GM19240 (cell line): Measurements from ENCODE around the gene ZSCAN32.

Experiments used
- DNase-seq: peaks from one replicate; pipeline ENCODE4 v3.0.0; 2011; ENCODE audit warnings: low spot score; ENCODE audit not compliant: insufficient read length

Gene ZSCAN32

DNA sequence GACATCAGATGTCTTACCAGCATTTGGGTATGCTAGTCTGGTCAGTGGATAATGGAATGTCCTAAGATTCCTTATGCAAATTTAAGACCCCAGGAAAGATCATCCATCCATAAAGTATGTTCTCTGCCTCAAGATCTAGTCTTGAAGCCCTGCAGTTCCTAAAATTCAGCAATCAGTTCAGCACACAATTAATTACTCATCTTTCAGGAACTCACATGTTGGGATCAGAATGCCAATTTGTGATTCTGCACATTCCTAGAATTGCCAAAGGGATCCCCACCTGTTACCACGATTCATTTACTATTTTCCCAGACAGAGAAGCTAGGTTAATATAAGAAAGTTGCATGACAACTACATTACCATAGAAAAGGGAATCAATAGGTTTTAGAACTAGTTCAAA, 41.9 kb downstream of the ZSCAN32 start:
- DNase-seq, result no peak

GRCh38 chr16:3356118-3356517, 44.7 kb downstream of the ZSCAN32 start:
- no peak for DNase-seq

DNA sequence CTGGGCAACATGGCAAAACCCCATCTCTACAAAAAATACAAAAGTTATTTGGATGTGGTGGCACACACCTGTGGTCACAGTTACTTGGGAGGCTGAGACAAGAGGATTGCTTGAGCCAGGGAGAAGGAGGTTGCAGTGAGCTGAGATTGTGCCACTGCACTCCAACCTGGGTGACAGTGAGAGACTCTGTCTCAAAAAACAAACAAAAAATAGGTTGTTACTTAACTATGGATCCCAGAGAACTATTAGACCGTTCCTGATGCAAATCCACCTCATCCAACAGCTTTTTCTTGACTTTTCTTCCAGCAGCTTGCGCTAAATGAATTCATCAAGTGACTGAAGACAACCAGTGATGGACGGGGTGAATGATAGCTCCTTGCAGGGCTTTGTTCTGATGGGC, 45.2 kb downstream of the ZSCAN32 start, which contains the start of gene OR2C1:
Gene OR2C1 (plus strand): TSS at position 301 of the 400 bp plus-strand sequence. CDS start 52 bp downstream, at position 353.
- no peak for DNase-seq

DNA sequence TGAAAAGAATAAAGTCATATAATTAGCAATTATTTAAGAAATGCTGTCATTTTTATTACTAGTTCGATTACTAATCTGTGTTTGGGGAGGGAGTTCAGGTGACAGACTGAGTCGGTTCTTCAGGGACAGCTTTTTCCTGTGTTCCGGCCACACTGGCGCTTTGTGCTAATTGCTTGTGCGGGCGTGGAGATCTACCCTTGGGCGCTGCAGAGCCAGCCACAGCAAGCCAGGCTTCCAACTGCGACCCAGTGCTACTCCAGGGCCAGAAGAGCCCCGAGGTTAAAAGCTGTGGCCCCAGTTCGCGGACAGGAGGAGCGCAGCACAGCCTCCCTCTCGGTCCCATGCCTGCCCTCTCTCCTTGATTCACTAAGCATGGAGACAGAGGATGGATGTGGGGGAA, 51.6 kb downstream of the ZSCAN32 start:
- no peak for DNase-seq

- DNase-seq, result no peak
Observed at GRCh38 chr16:3348547-3349167, 52.1 kb downstream of the ZSCAN32 start.

DNA sequence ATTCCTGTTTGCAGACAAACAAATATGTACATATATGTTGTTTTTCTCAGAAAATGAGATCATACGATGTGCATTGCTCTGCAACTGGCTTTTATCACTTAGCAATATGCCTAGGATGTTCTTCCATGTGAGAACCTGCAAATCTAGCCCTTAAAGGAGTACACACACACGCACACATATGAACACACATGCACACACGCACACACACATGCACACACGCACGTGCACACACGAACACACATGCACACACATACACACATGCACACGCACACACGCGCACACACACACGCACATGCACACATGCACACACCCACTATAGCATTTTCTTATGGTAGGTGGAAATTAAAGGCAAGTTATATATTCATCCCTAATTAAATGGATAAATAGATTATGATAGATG, 53.2 kb downstream of the ZSCAN32 start:
- DNase-seq, result no peak

DNA sequence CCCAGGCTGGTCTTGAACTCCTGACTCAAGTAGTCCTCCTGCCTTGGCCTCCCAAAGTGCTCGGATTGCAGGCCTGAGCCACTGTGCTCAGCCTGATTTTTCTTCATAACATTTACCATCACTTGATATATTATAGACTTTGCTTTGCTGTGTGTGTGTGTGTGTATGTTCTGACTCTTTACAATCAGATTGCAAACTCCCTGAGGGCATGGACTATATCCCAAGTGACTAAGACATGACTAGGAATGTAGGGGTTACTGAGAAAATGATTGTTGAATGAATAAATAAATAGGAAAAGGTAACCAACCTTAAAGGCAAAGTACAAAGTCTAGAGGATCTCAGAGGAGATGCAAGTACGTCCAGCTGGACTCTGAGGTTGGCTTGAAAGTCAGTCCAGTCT, 54.8 kb downstream of the ZSCAN32 start:
- DNase-seq, result no peak
